Fibroblast of lung (primary cell): ENCODE data around the gene ZNF423.

Source experiments
- EZH2 ChIP-seq: IDR thresholded peaks from 2 replicates; pipeline ENCODE4 v1.5.1; 2012; ENCODE audit warnings: low read length, control low read depth, mild to moderate bottlenecking; ENCODE audit errors: missing control alignments
- TF ChIP-seq, protein P1 (sequence below), 2 donors: IDR thresholded peaks in 1 of 2; conservative IDR thresholded peaks in 1 of 2; 1 replicate in 1 of 2; 2 replicates in 1 of 2; pipeline ENCODE4 v1.5.1; 2011 to 2012; ENCODE audit warnings: low read length in 2 of 2, control low read depth in 1 of 2, inconsistent platforms in 1 of 2, low read depth in 1 of 2, mild to moderate bottlenecking in 1 of 2

GRCh38 chr16:49483651-49484450 lies 372.1 kb downstream of the ZNF423 start:
- no peak for TF ChIP-seq EZH2
- TF ChIP-seq, protein P1, sequence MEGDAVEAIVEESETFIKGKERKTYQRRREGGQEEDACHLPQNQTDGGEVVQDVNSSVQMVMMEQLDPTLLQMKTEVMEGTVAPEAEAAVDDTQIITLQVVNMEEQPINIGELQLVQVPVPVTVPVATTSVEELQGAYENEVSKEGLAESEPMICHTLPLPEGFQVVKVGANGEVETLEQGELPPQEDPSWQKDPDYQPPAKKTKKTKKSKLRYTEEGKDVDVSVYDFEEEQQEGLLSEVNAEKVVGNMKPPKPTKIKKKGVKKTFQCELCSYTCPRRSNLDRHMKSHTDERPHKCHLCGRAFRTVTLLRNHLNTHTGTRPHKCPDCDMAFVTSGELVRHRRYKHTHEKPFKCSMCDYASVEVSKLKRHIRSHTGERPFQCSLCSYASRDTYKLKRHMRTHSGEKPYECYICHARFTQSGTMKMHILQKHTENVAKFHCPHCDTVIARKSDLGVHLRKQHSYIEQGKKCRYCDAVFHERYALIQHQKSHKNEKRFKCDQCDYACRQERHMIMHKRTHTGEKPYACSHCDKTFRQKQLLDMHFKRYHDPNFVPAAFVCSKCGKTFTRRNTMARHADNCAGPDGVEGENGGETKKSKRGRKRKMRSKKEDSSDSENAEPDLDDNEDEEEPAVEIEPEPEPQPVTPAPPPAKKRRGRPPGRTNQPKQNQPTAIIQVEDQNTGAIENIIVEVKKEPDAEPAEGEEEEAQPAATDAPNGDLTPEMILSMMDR (conservative IDR thresholded peaks at IDR 0.05 in 1 of 2, IDR thresholded peaks at IDR 0.05 in 1 of 2; ENCODE audit: low read depth in 1 of 2, low read length in 2 of 2): no peak
